Activated naive CD4-positive, alpha-beta T cell treated with anti-CD3 and anti-CD28 coated beads for 36 hours (primary cell): ENCODE measurements around the gene ID2. TPM values are rescaled to one million over a fixed set of nuclear protein-coding genes. Genes with fewer than 3 reads are reported as not detected.

Source experiments
- CTCF ChIA-PET: fragments of 350-600 bp; sonication (Branson Sonifier 250); formaldehyde crosslinking; loops from one replicate; lab custom pipeline; 2021; ENCODE audit warnings: antibody characterized with exemption; lab: Charles Lee
- DNase-seq: peaks from one replicate; pipeline ENCODE4 v3.0.0-alpha.2; 2020
- H3K27ac Mint-ChIP-seq: one replicate; pipeline ENCODE4 v1.8.0; 2021; ENCODE audit warnings: mild to moderate bottlenecking, mixed read lengths
- H3K27me3 Mint-ChIP-seq: one replicate; pipeline ENCODE4 v1.8.0; 2021; ENCODE audit warnings: low read depth, mixed read lengths
- H3K36me3 Mint-ChIP-seq: one replicate; pipeline ENCODE4 v1.8.0; 2021; ENCODE audit warnings: low read depth, mixed read lengths
- H3K4me1 Mint-ChIP-seq: one replicate; pipeline ENCODE4 v1.8.0; 2021; ENCODE audit warnings: low read depth, mixed read lengths
- H3K4me3 Mint-ChIP-seq: one replicate; pipeline ENCODE4 v1.8.0; 2021; ENCODE audit warnings: mild to moderate bottlenecking, moderate library complexity, mixed read lengths
- H3K9me3 Mint-ChIP-seq: one replicate; pipeline ENCODE4 v1.8.0; 2021; ENCODE audit warnings: mixed read lengths
- intact Hi-C: fragments of 100-400 bp; cut with micrococcal nuclease; formaldehyde crosslinking; loops from one replicate; pipeline ENCODE4 v1.15.1; 2023
- total RNA-seq, 2 experiments: library from RNA; stranded (reverse); gene quantifications; one replicate each; pipeline ENCODE4 v1.2.3, GENCODE V29; 2021

Gene ID2
- 10 to 100 TPM; 73.9 to 81.9 TPM for total RNA-seq

- intact Hi-C loops = loop anchor here (1.0 to 5.0 kb wide), 18 partner anchors 122 to 1845 kb away; partner anchors contain the start of genes CPSF3, ITGB1BP1 and RRM2
- CTCF ChIA-PET = interaction anchor here (0.6 to 3.3 kb wide), 12 partner anchors 10 to 1256 kb away, joined by 3 to 15 read pairs (median 4); no protein-coding TSS in a partner anchor
- peak within 1 kb of the TSS; percentile 91 for H3K27ac Mint-ChIP-seq
- H3K4me1 Mint-ChIP-seq = peaks cover 31% of the 10 kb centered on the region
- H3K9me3 Mint-ChIP-seq = no peaks in the 10 kb centered on the region
- peak within 1 kb of the TSS; percentile 96 for H3K4me3 Mint-ChIP-seq
- peaks cover 18% of the 10 kb centered on the region for H3K27me3 Mint-ChIP-seq
- peak; percentile 98 for DNase-seq
- peaks cover 23% of the 10 kb centered on the region for H3K36me3 Mint-ChIP-seq
Measured at GRCh38 chr2:8681786-8682692, at the start of gene ID2. ID2 (plus strand) TSS chr2:8682056; CDS start chr2:8682166, 110 bp downstream.

- H3K4me3 Mint-ChIP-seq = no peak overlapping the region
- H3K27ac Mint-ChIP-seq = no peak overlapping the region
- no peaks in the 10 kb centered on the region for H3K27me3 Mint-ChIP-seq
- DNase-seq = no peak
- H3K9me3 Mint-ChIP-seq = no peaks in the 10 kb centered on the region
- no peaks in the 10 kb centered on the region for H3K36me3 Mint-ChIP-seq
- intact Hi-C loops = no loop called here
- peaks cover 4% of the 10 kb centered on the region for H3K4me1 Mint-ChIP-seq
- CTCF ChIA-PET = interaction anchor here (0.6 kb wide), 2 partner anchors 1298 to 1403 kb away, joined by 4 to 5 read pairs; no protein-coding TSS in a partner anchor
Measured at GRCh38 chr2:8632755-8633154, 49.1 kb upstream of the ID2 start.

- Mint-ChIP-seq H3K27ac (no peak overlapping the region), H3K4me3 (no peak overlapping the region), H3K27me3 (no peaks in the 10 kb centered on the region), H3K4me1 (peaks cover 4% of the 10 kb centered on the region), H3K9me3 (no peaks in the 10 kb centered on the region), H3K36me3 (no peaks in the 10 kb centered on the region)
- CTCF ChIA-PET = no interaction called here
- intact Hi-C loops = no loop called here
- DNase-seq = no peak
Measured at GRCh38 chr2:8633186-8633734, 48.6 kb upstream of the ID2 start.

- H3K4me3 Mint-ChIP-seq = no peak overlapping the region
- no peaks in the 10 kb centered on the region for H3K9me3 Mint-ChIP-seq
- intact Hi-C loops = no loop called here
- H3K36me3 Mint-ChIP-seq = no peaks in the 10 kb centered on the region
- DNase-seq = no peak
- H3K27me3 Mint-ChIP-seq = no peaks in the 10 kb centered on the region
- peaks cover 4% of the 10 kb centered on the region for H3K4me1 Mint-ChIP-seq
- H3K27ac Mint-ChIP-seq = no peak overlapping the region
- CTCF ChIA-PET = no interaction called here
Measured at GRCh38 chr2:8633735-8634313, 48.0 kb upstream of the ID2 start.

- intact Hi-C loops = no loop called here
- DNase-seq = no peak
- H3K27me3 Mint-ChIP-seq = no peaks in the 10 kb centered on the region
- CTCF ChIA-PET = no interaction called here
- no peak overlapping the region for H3K27ac Mint-ChIP-seq
- no peaks in the 10 kb centered on the region for H3K36me3 Mint-ChIP-seq
- H3K9me3 Mint-ChIP-seq = no peaks in the 10 kb centered on the region
- H3K4me3 Mint-ChIP-seq = no peak overlapping the region
- H3K4me1 Mint-ChIP-seq = peaks cover 4% of the 10 kb centered on the region
Measured at GRCh38 chr2:8634466-8635172, 47.2 kb upstream of the ID2 start.

GRCh38 chr2:8636041-8636491 is 45.8 kb upstream of the ID2 start:
- CTCF ChIA-PET = no interaction called here
- no peaks in the 10 kb centered on the region for H3K36me3 Mint-ChIP-seq
- no peaks in the 10 kb centered on the region for H3K27me3 Mint-ChIP-seq
- no peak overlapping the region for H3K27ac Mint-ChIP-seq
- no peak for DNase-seq
- H3K4me3 Mint-ChIP-seq = no peak overlapping the region
- no peaks in the 10 kb centered on the region for H3K9me3 Mint-ChIP-seq
- H3K4me1 Mint-ChIP-seq = peaks cover 4% of the 10 kb centered on the region
- intact Hi-C loops = no loop called here

- Mint-ChIP-seq H3K27me3 (no peaks in the 10 kb centered on the region), H3K9me3 (no peaks in the 10 kb centered on the region), H3K27ac (no peak overlapping the region), H3K4me3 (no peak overlapping the region), H3K4me1 (no peaks in the 10 kb centered on the region), H3K36me3 (no peaks in the 10 kb centered on the region)
- intact Hi-C loops = no loop called here
- DNase-seq = no peak
- CTCF ChIA-PET = no interaction called here
Measured at GRCh38 chr2:8636721-8637636, 44.9 kb upstream of the ID2 start.

- no peak overlapping the region for H3K27ac Mint-ChIP-seq
- H3K36me3 Mint-ChIP-seq = no peaks in the 10 kb centered on the region
- H3K9me3 Mint-ChIP-seq = no peaks in the 10 kb centered on the region
- H3K4me1 Mint-ChIP-seq = no peaks in the 10 kb centered on the region
- H3K27me3 Mint-ChIP-seq = no peaks in the 10 kb centered on the region
- no peak overlapping the region for H3K4me3 Mint-ChIP-seq
- intact Hi-C loops = no loop called here
- DNase-seq = no peak
- CTCF ChIA-PET = no interaction called here
Measured at GRCh38 chr2:8638327-8638726, 43.5 kb upstream of the ID2 start.

GRCh38 chr2:8639122-8639635 is 42.7 kb upstream of the ID2 start:
- intact Hi-C loops = no loop called here
- H3K36me3 Mint-ChIP-seq = no peaks in the 10 kb centered on the region
- CTCF ChIA-PET = no interaction called here
- no peak overlapping the region for H3K4me3 Mint-ChIP-seq
- no peak for DNase-seq
- H3K27me3 Mint-ChIP-seq = no peaks in the 10 kb centered on the region
- H3K4me1 Mint-ChIP-seq = no peaks in the 10 kb centered on the region
- H3K9me3 Mint-ChIP-seq = no peaks in the 10 kb centered on the region
- no peak overlapping the region for H3K27ac Mint-ChIP-seq

- Mint-ChIP-seq H3K36me3 (no peaks in the 10 kb centered on the region), H3K4me3 (no peak overlapping the region), H3K27me3 (no peaks in the 10 kb centered on the region), H3K9me3 (no peaks in the 10 kb centered on the region), H3K4me1 (no peaks in the 10 kb centered on the region), H3K27ac (no peak overlapping the region)
- CTCF ChIA-PET = no interaction called here
- DNase-seq = no peak
- intact Hi-C loops = no loop called here
Measured at GRCh38 chr2:8640498-8640897, 41.4 kb upstream of the ID2 start.

GRCh38 chr2:8641301-8641965 is 40.4 kb upstream of the ID2 start:
- CTCF ChIA-PET = no interaction called here
- Mint-ChIP-seq H3K27ac (no peak overlapping the region), H3K9me3 (no peaks in the 10 kb centered on the region), H3K4me1 (no peaks in the 10 kb centered on the region), H3K36me3 (no peaks in the 10 kb centered on the region), H3K4me3 (no peak overlapping the region), H3K27me3 (no peaks in the 10 kb centered on the region)
- intact Hi-C loops = no loop called here
- no peak for DNase-seq
